ENCODE measurements around the gene SPESP1. TPM values are rescaled to one million over a fixed set of nuclear protein-coding genes. Genes with fewer than 3 reads are reported as not detected.

The SPESP1 gene
- polyA plus RNA-seq, 1 donor from 2014 or later: not detected

DNA sequence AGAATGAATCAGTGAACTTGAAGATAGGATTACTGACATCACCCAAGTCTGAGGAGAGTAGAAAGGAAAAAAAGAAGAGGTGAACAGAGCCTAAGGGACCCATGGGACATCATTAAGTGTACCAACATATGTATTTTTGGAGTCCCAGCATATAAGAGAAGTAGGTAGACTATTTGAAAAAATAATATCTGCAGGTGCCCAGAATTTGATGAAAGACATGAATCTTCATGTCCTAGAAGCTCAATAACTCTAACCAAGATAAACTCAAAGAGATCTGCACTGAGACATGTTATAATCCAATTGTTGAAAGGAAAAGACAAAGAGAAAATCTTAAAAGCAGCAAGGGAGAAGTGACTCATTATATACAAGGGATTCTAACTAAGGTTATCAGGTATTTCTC, 39.0 kb downstream of the SPESP1 start:
- no peaks in the 10 kb centered on the region for H3K27me3 ChIP-seq (ENCODE audit: insufficient read depth, low read depth, low read length)
- no peaks in the 10 kb centered on the region for H3K36me3 ChIP-seq (ENCODE audit: insufficient read depth, low read length)
- no peaks in the 10 kb centered on the region for H3K9me2 ChIP-seq (ENCODE audit: insufficient read depth, low read length)
- no peak overlapping the region for H3K4me2 ChIP-seq (ENCODE audit: low read length)
- no peaks in the 10 kb centered on the region for H3K79me2 ChIP-seq (replicated peaks; ENCODE audit: insufficient read depth, low read length)
- no peak overlapping the region for H2AFZ ChIP-seq (ENCODE audit: low read depth, low read length)
- H3K9ac ChIP-seq (ENCODE audit: low read length): no peak overlapping the region
- no peaks in the 10 kb centered on the region for H3K9me3 ChIP-seq (ENCODE audit: low read length)
- no peak overlapping the region for H3K27ac ChIP-seq (ENCODE audit: low read length)
- H4K20me1 ChIP-seq (ENCODE audit: insufficient read depth): no peaks in the 10 kb centered on the region
- TF ChIP-seq POLR2AphosphoS5 (IDR thresholded peaks at IDR 0.05) (no peak), EZH2 (IDR thresholded peaks at IDR 0.05; ENCODE audit: borderline replicate concordance, insufficient read depth, low read length, poor library complexity, severe bottlenecking) (no peak), MXI1 (conservative IDR thresholded peaks at IDR 0.05; ENCODE audit: poor library complexity, severe bottlenecking) (no peak), TAF1 (IDR thresholded peaks at IDR 0.05; ENCODE audit: low read depth) (no peak), EP300 (conservative IDR thresholded peaks at IDR 0.05; ENCODE audit: poor library complexity, severe bottlenecking) (no peak), RAD21 (conservative IDR thresholded peaks at IDR 0.05) (no peak), SMC3 (conservative IDR thresholded peaks at IDR 0.05; ENCODE audit: poor library complexity) (no peak)
- TF ChIP-seq, protein P1, sequence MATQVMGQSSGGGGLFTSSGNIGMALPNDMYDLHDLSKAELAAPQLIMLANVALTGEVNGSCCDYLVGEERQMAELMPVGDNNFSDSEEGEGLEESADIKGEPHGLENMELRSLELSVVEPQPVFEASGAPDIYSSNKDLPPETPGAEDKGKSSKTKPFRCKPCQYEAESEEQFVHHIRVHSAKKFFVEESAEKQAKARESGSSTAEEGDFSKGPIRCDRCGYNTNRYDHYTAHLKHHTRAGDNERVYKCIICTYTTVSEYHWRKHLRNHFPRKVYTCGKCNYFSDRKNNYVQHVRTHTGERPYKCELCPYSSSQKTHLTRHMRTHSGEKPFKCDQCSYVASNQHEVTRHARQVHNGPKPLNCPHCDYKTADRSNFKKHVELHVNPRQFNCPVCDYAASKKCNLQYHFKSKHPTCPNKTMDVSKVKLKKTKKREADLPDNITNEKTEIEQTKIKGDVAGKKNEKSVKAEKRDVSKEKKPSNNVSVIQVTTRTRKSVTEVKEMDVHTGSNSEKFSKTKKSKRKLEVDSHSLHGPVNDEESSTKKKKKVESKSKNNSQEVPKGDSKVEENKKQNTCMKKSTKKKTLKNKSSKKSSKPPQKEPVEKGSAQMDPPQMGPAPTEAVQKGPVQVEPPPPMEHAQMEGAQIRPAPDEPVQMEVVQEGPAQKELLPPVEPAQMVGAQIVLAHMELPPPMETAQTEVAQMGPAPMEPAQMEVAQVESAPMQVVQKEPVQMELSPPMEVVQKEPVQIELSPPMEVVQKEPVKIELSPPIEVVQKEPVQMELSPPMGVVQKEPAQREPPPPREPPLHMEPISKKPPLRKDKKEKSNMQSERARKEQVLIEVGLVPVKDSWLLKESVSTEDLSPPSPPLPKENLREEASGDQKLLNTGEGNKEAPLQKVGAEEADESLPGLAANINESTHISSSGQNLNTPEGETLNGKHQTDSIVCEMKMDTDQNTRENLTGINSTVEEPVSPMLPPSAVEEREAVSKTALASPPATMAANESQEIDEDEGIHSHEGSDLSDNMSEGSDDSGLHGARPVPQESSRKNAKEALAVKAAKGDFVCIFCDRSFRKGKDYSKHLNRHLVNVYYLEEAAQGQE (IDR thresholded peaks at IDR 0.05; ENCODE audit: borderline replicate concordance): no peak
- TF ChIP-seq, protein P2, sequence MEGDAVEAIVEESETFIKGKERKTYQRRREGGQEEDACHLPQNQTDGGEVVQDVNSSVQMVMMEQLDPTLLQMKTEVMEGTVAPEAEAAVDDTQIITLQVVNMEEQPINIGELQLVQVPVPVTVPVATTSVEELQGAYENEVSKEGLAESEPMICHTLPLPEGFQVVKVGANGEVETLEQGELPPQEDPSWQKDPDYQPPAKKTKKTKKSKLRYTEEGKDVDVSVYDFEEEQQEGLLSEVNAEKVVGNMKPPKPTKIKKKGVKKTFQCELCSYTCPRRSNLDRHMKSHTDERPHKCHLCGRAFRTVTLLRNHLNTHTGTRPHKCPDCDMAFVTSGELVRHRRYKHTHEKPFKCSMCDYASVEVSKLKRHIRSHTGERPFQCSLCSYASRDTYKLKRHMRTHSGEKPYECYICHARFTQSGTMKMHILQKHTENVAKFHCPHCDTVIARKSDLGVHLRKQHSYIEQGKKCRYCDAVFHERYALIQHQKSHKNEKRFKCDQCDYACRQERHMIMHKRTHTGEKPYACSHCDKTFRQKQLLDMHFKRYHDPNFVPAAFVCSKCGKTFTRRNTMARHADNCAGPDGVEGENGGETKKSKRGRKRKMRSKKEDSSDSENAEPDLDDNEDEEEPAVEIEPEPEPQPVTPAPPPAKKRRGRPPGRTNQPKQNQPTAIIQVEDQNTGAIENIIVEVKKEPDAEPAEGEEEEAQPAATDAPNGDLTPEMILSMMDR (IDR thresholded peaks at IDR 0.05; ENCODE audit: poor library complexity, severe bottlenecking): no peak
- no peak overlapping the region for H3K4me3 ChIP-seq (ENCODE audit: low read length)
- H3F3A ChIP-seq (ENCODE audit: insufficient read depth, low read length, poor library complexity, severe bottlenecking): no peaks in the 10 kb centered on the region

DNA sequence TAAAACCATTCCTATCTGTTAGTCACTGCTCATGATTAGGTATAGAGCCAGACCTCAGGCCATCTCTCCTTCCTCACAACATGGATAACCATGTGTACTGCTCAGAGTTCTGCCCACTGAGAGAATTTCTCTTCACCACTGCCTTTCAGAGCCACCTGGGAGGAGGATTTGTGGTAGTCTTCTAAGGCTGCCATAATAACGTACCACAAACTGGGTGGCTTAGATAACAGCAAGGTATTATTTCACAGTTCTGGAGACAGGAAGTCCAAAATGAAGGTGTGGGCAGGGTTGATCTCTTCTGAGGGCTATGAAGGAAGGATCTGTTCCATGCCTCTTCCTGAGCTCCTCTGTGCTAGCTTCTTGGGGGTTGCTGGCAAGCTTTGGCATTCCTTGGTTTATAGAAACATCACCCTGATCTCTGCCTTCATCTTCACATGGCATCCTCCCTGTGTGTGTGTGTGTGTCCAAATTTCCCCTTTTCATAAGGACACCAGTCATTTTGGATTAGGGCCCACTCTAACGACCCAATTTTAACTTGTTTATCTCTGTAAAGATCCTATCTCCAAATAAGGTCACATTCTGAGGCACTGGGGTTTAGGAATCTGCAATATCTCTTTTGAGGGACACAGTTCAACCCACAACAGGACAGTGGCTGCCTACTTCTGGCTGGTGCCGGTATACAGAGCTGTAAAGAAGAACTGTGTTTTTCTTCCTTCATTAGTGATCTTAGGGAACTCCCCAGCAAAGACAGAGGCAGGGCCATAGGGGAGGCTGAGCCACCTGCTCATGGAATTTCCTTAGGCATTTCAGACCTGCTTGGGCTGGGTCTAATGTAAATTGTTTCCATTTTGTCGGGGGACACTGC, 42.1 kb downstream of the SPESP1 start:
- no peak overlapping the region for H3K27ac ChIP-seq (ENCODE audit: low read length)
- H2AFZ ChIP-seq (ENCODE audit: low read depth, low read length): no peak overlapping the region
- H3K4me3 ChIP-seq (ENCODE audit: low read length): no peak overlapping the region
- no peak overlapping the region for H3K9ac ChIP-seq (ENCODE audit: low read length)
- H3K79me2 ChIP-seq (replicated peaks; ENCODE audit: insufficient read depth, low read length): no peaks in the 10 kb centered on the region
- TF ChIP-seq, protein P2 (IDR thresholded peaks at IDR 0.05; ENCODE audit: poor library complexity, severe bottlenecking): no peak
- no peak for TF ChIP-seq EZH2 (IDR thresholded peaks at IDR 0.05; ENCODE audit: borderline replicate concordance, insufficient read depth, low read length, poor library complexity, severe bottlenecking)
- TF ChIP-seq POLR2AphosphoS5 (IDR thresholded peaks at IDR 0.05): no peak
- TF ChIP-seq, protein P1 (IDR thresholded peaks at IDR 0.05; ENCODE audit: borderline replicate concordance): no peak
- TF ChIP-seq EP300 (conservative IDR thresholded peaks at IDR 0.05; ENCODE audit: poor library complexity, severe bottlenecking): no peak
- TF ChIP-seq TAF1 (IDR thresholded peaks at IDR 0.05; ENCODE audit: low read depth): no peak
- TF ChIP-seq MXI1 (conservative IDR thresholded peaks at IDR 0.05; ENCODE audit: poor library complexity, severe bottlenecking): no peak
- no peak for TF ChIP-seq SMC3 (conservative IDR thresholded peaks at IDR 0.05; ENCODE audit: poor library complexity)
- TF ChIP-seq RAD21 (conservative IDR thresholded peaks at IDR 0.05): no peak
- H4K20me1 ChIP-seq (ENCODE audit: insufficient read depth): no peaks in the 10 kb centered on the region
- H3K27me3 ChIP-seq (ENCODE audit: insufficient read depth, low read depth, low read length): no peaks in the 10 kb centered on the region
- no peaks in the 10 kb centered on the region for H3F3A ChIP-seq (ENCODE audit: insufficient read depth, low read length, poor library complexity, severe bottlenecking)
- H3K36me3 ChIP-seq (ENCODE audit: insufficient read depth, low read length): no peaks in the 10 kb centered on the region
- no peaks in the 10 kb centered on the region for H3K9me3 ChIP-seq (ENCODE audit: low read length)
- no peak overlapping the region for H3K4me2 ChIP-seq (ENCODE audit: low read length)
- no peaks in the 10 kb centered on the region for H3K9me2 ChIP-seq (ENCODE audit: insufficient read depth, low read length)

Data from neural cell (in vitro differentiated cells).